Uterus (tissue), 2 donors: ENCODE measurements around the gene GDE1.

Source experiments
- POLR2A ChIP-seq, 2 donors: fragments of 450-650 bp; IDR thresholded peaks; one replicate each; pipeline ENCODE4 v1.6.1; 2016; ENCODE audit warnings: antibody characterized with exemption in 2 of 2, mild to moderate bottlenecking in 1 of 2, moderate library complexity in 1 of 2
- TF ChIP-seq, protein P1 (sequence below), 4 experiments: fragments of 200-600 bp in 2 of 4; fragments of 450-650 bp in 2 of 4; sonication (generic) in 2 of 4; IDR thresholded peaks; one replicate each; pipeline ENCODE4 v1.5.1; 2016 to 2019; ENCODE audit warnings: antibody characterized with exemption in 4 of 4, mild to moderate bottlenecking in 2 of 4, moderate library complexity in 1 of 4

DNA sequence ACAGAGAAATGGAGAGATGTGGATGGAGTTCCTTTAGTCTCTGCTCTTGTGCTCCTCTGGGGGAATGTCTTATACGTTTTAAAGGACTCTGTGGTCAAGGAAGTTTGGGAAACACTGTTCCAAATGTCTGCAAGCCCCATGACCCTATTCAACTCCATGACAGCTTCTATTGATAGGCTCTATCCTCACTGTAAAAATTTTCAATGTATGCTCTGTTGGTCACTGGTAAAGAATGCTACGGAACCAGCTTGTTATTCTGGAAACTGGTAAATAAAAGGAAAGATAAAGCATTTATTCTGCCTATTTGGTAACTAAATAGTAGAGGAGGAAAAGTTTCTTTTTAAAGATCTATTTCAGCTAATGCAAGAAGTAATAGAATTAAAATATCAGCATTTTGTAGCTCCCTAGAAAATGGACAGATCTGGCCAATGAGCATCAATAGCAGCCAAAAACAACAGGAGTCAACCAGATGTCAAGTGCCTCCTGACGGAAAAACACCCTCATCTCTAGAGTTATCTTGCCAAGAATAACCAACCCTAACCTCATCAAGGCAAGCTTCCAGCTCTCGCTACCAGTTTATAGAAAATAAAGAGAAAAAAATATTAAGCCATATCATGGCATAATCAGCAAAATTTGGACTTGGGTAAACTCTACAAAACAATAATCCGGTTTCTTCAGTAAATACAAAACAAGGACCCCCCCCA lies 16.1 kb downstream of the GDE1 start:
- no peak for TF ChIP-seq POLR2A (IDR thresholded peaks at IDR 0.05)
- TF ChIP-seq, protein P1, sequence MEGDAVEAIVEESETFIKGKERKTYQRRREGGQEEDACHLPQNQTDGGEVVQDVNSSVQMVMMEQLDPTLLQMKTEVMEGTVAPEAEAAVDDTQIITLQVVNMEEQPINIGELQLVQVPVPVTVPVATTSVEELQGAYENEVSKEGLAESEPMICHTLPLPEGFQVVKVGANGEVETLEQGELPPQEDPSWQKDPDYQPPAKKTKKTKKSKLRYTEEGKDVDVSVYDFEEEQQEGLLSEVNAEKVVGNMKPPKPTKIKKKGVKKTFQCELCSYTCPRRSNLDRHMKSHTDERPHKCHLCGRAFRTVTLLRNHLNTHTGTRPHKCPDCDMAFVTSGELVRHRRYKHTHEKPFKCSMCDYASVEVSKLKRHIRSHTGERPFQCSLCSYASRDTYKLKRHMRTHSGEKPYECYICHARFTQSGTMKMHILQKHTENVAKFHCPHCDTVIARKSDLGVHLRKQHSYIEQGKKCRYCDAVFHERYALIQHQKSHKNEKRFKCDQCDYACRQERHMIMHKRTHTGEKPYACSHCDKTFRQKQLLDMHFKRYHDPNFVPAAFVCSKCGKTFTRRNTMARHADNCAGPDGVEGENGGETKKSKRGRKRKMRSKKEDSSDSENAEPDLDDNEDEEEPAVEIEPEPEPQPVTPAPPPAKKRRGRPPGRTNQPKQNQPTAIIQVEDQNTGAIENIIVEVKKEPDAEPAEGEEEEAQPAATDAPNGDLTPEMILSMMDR (IDR thresholded peaks at IDR 0.05): no peak
